SK-N-SH treated with all-trans-retinoic acid at 6 μM for 48 hours (cell line): ENCODE results near the gene UQCR11.

Experiments used
- ATAC-seq: fragments of 200-7000 bp; cut with Tn5 transposase; 3 replicates; pipeline ENCODE4 v1.9.1; 2020; ENCODE audit warnings: mild to moderate bottlenecking, moderate library complexity
- ARNTL ChIP-seq: fragments of 450-650 bp; formaldehyde crosslinking; IDR thresholded peaks from 2 replicates; pipeline ENCODE4 v1.5.0; 2020; ENCODE audit warnings: low read depth, mild to moderate bottlenecking, moderate library complexity, borderline replicate concordance
- BACH2 ChIP-seq: fragments of 250-450 bp; sonication (Bioruptor Pico); IDR thresholded peaks from 2 replicates; pipeline ENCODE4 v1.9.0; 2021; ENCODE audit warnings: mild to moderate bottlenecking, borderline replicate concordance
- CREB5 ChIP-seq: fragments of 250-450 bp; sonication (Bioruptor Pico); IDR thresholded peaks from 2 replicates; pipeline ENCODE4 v1.5.1; 2020; ENCODE audit warnings: low read depth, mild to moderate bottlenecking, moderate library complexity
- CSDC2 ChIP-seq: fragments of 250-450 bp; sonication (Bioruptor Pico); IDR thresholded peaks from 2 replicates; pipeline ENCODE4 v1.5.0; 2020; ENCODE audit warnings: mild to moderate bottlenecking, moderate library complexity
- CSRNP3 ChIP-seq: fragments of 250-450 bp; sonication (Bioruptor Pico); IDR thresholded peaks from 2 replicates; pipeline ENCODE4 v1.5.1; 2021; ENCODE audit warnings: mild to moderate bottlenecking, moderate library complexity
- GLIS3 ChIP-seq: fragments of 250-450 bp; sonication (Bioruptor Pico); IDR thresholded peaks from 2 replicates; pipeline ENCODE4 v1.5.0; 2020; ENCODE audit warnings: mild to moderate bottlenecking, moderate library complexity
- ISL1 ChIP-seq: fragments of 250-450 bp; sonication (Bioruptor Pico); IDR thresholded peaks from 2 replicates; pipeline ENCODE4 v2.1.2; 2022; ENCODE audit warnings: mild to moderate bottlenecking, moderate library complexity
- PATZ1 ChIP-seq: fragments of 250-450 bp; sonication (Bioruptor Pico); IDR thresholded peaks from 2 replicates; pipeline ENCODE4 v1.8.0; 2020; ENCODE audit warnings: mild to moderate bottlenecking, moderate library complexity, borderline replicate concordance
- POU6F1 ChIP-seq: fragments of 250-450 bp; sonication (Bioruptor Pico); IDR thresholded peaks from 2 replicates; pipeline ENCODE4 v1.8.0; 2021; ENCODE audit warnings: low read depth, mild to moderate bottlenecking, moderate library complexity, borderline replicate concordance
- PPARA ChIP-seq: fragments of 250-450 bp; sonication (Bioruptor Pico); IDR thresholded peaks from 2 replicates; pipeline ENCODE4 v1.5.0; 2020; ENCODE audit warnings: mild to moderate bottlenecking, borderline replicate concordance
- RARB ChIP-seq: fragments of 250-450 bp; sonication (Bioruptor Pico); IDR thresholded peaks from 2 replicates; pipeline ENCODE4 v1.8.0; 2021; ENCODE audit warnings: mild to moderate bottlenecking, moderate library complexity
- SNAI2 ChIP-seq: fragments of 250-450 bp; sonication (Bioruptor Pico); IDR thresholded peaks from 2 replicates; pipeline ENCODE4 v1.5.0; 2020; ENCODE audit warnings: mild to moderate bottlenecking, moderate library complexity
- TCF4 ChIP-seq: fragments of 250-450 bp; sonication (Bioruptor Pico); IDR thresholded peaks from 2 replicates; pipeline ENCODE4 v1.8.0; 2021; ENCODE audit warnings: mild to moderate bottlenecking, moderate library complexity, borderline replicate concordance
- TOX ChIP-seq: fragments of 250-450 bp; sonication (Bioruptor Pico); IDR thresholded peaks from 2 replicates; pipeline ENCODE4 v1.8.0; 2021; ENCODE audit warnings: mild to moderate bottlenecking, moderate library complexity, borderline replicate concordance
- TSHZ2 ChIP-seq: fragments of 250-450 bp; sonication (Bioruptor Pico); IDR thresholded peaks from 2 replicates; pipeline ENCODE4 v1.5.0; 2020; ENCODE audit warnings: mild to moderate bottlenecking, moderate library complexity
- ZC3H10 ChIP-seq: fragments of 250-450 bp; sonication (Bioruptor Pico); IDR thresholded peaks from 2 replicates; pipeline ENCODE4 v1.5.1; 2021; ENCODE audit warnings: mild to moderate bottlenecking, moderate library complexity
- ZFP3 ChIP-seq: fragments of 250-450 bp; sonication (Bioruptor Pico); IDR thresholded peaks from 2 replicates; pipeline ENCODE4 v1.5.0; 2020; ENCODE audit warnings: mild to moderate bottlenecking, moderate library complexity
- ZFP30 ChIP-seq: fragments of 450-650 bp; formaldehyde crosslinking; IDR thresholded peaks from 2 replicates; pipeline ENCODE4 v1.5.0; 2022; ENCODE audit warnings: mild to moderate bottlenecking, moderate library complexity
- ZNF565 ChIP-seq: fragments of 450-650 bp; formaldehyde crosslinking; conservative IDR thresholded peaks from 2 replicates; pipeline ENCODE4 v1.5.0; 2020; ENCODE audit warnings: low read depth, mild to moderate bottlenecking, moderate library complexity
- ZNF70 ChIP-seq: fragments of 450-650 bp; formaldehyde crosslinking; IDR thresholded peaks from 2 replicates; pipeline ENCODE4 v1.5.0; 2020; ENCODE audit warnings: mild to moderate bottlenecking, moderate library complexity
- ZNF8 ChIP-seq: fragments of 450-650 bp; formaldehyde crosslinking; IDR thresholded peaks from 2 replicates; pipeline ENCODE4 v1.5.0; 2020; ENCODE audit warnings: mild to moderate bottlenecking, moderate library complexity

The UQCR11 gene

GRCh38 chr19:1555487-1556389 is 49.5 kb downstream of the UQCR11 start:
- ATAC-seq = no peak
- TF ChIP-seq CSRNP3 (CRISPR knock-in tag) (no peak), ZNF70 (no peak), TOX (CRISPR knock-in tag) (no peak), ZNF565 (CRISPR knock-in tag) (no peak), TCF4 (no peak), ZFP30 (CRISPR knock-in tag) (no peak), ARNTL (no peak), RARB (CRISPR knock-in tag) (no peak), SNAI2 (CRISPR knock-in tag) (no peak), CSDC2 (CRISPR knock-in tag) (no peak), ZNF8 (CRISPR knock-in tag) (no peak), ZC3H10 (CRISPR knock-in tag) (no peak), CREB5 (CRISPR knock-in tag) (no peak), GLIS3 (no peak), ISL1 (CRISPR knock-in tag) (no peak), ZFP3 (no peak), BACH2 (no peak), PPARA (CRISPR knock-in tag) (no peak), POU6F1 (CRISPR knock-in tag) (no peak), PATZ1 (CRISPR knock-in tag) (no peak)

GRCh38 chr19:1554968-1555367 is 50.3 kb downstream of the UQCR11 start:
- TF ChIP-seq ZNF565 (CRISPR knock-in tag) = no peak
- no peak for TF ChIP-seq ZFP3
- TF ChIP-seq TSHZ2 = no peak
- TF ChIP-seq CSRNP3 (CRISPR knock-in tag) = no peak
- no peak for TF ChIP-seq SNAI2 (CRISPR knock-in tag)
- no peak for TF ChIP-seq PATZ1 (CRISPR knock-in tag)
- no peak for TF ChIP-seq RARB (CRISPR knock-in tag)
- no peak for TF ChIP-seq CSDC2 (CRISPR knock-in tag)
- TF ChIP-seq ZFP30 (CRISPR knock-in tag) = no peak
- no peak for TF ChIP-seq CREB5 (CRISPR knock-in tag)
- ATAC-seq = no peak
